Left lobe of liver (tissue), 2 donors: ENCODE results near the gene SMIM35. TPM values are rescaled to one million over a fixed set of nuclear protein-coding genes. Genes with fewer than 3 reads are reported as not detected.
"Not testable (repeated sequence)": the region's sequence is repeated elsewhere in the genome, so short reads cannot be mapped to it uniquely, and the experiment has no call there.

Experiments
- ATAC-seq: fragments of 200-7000 bp; cut with Tn5 transposase; one replicate; pipeline ENCODE4 v1.9.1; 2020; ENCODE audit warnings: mild to moderate bottlenecking, moderate library complexity
- DNase-seq: peaks from one replicate; pipeline ENCODE4 v3.0.0-alpha.2; 2020; ENCODE audit warnings: low spot score
- total RNA-seq: library from RNA; stranded (reverse); gene quantifications from one replicate; pipeline ENCODE4 v1.2.1, GENCODE V29; 2021
- donor health status: DM: no; HTN: no; CAD: no; lungs with moderate emphysema.
- donor health status: DM: no; HTN: yes; CAD: no.

Gene SMIM35
- total RNA-seq, 1 donor from 2014 or later = 0.08 TPM

- no peak for DNase-seq
Measured at GRCh38 chr11:118082880-118083552, 3.7 kb downstream of the SMIM35 start.

GRCh38 chr11:118081241-118081958 lies 5.4 kb downstream of the SMIM35 start:
- no peak for ATAC-seq
- no peak for DNase-seq

More at GRCh38 chr11:118082880-118083552, 3.7 kb downstream of the SMIM35 start:
- ATAC-seq = peak; percentile 37

DNA sequence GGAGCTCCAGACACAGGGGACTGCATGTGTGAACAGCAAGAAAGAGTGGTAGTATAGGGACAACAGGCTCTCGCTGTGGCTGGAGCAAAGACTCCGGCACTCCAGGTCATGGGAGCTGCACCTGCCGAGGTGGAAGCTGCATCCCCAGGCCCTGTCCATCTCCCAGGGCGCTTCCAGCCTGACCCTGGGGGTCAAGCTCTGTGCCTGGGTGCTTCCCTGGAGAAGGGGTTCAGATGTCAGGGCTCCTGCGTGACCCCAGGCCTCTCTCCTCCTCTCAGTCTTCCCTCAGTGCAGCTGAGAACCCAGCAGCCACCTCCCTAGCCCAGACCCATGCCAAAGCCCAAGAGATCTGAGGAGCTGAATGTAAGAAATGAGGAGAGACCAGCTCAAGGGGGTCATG lies 6.5 kb downstream of the SMIM35 start:
- ATAC-seq (no peak), DNase-seq (no peak)

DNA sequence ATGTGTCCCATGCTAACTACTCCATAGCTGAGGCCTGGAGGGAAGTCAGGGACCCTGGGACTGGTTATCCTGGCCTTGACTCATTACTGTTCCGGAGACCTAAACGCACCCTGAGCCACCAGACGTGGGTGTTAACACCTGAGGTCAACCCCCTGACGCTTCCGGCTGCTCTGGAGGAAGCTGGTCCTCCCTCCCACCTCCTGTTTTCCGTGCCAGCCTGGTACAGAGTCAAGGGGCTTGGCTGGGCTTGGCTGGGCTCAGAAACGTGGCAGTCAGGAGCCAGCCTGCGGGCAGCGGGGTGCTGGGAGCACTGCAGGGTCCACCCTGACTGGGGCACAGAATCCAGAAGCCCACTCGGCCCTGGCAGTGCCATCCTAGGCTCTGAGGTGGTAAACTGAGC lies 7.3 kb downstream of the SMIM35 start:
- DNase-seq (no peak), ATAC-seq (no peak)

GRCh38 chr11:118078911-118079411 lies 7.8 kb downstream of the SMIM35 start:
- ATAC-seq = no peak
- DNase-seq = no peak

- DNase-seq (no peak), ATAC-seq (no peak)
Measured at GRCh38 chr11:118076754-118077281, 9.9 kb downstream of the SMIM35 start, which contains the start of gene TMPRSS4. TSS of gene TMPRSS4 (plus strand) at chr11:118077078. CDS start at chr11:118077303, 225 bp downstream.

DNA sequence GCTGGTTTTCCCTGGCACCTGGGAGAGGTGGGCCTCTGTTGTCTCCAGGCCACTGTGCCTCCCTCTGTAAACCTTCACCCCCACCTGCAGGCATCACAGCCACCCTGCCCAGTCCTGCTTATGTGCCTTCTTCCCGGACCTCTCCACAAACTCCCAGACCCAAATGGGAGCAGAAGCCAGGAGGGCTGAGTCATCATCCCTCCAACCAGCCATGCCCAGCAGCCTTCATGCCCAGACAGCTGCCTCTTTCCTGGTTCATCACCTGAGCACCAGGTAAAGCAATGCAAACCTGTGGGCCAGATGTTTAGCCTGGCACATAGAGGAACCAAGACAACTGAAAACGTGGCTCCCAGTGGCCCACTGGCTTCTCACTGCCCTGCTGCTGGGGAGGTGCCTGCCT lies 12.0 kb downstream of the SMIM35 start:
- ATAC-seq (no peak), DNase-seq (no peak)

- no peak for DNase-seq
- ATAC-seq = no peak
Measured at GRCh38 chr11:118074091-118074685, 12.6 kb downstream of the SMIM35 start.

GRCh38 chr11:118073554-118073953 lies 13.2 kb downstream of the SMIM35 start:
- ATAC-seq = no peak
- no peak for DNase-seq

- no peak for DNase-seq
- ATAC-seq = no peak
Measured at GRCh38 chr11:118071416-118072030, 15.2 kb downstream of the SMIM35 start.

DNA sequence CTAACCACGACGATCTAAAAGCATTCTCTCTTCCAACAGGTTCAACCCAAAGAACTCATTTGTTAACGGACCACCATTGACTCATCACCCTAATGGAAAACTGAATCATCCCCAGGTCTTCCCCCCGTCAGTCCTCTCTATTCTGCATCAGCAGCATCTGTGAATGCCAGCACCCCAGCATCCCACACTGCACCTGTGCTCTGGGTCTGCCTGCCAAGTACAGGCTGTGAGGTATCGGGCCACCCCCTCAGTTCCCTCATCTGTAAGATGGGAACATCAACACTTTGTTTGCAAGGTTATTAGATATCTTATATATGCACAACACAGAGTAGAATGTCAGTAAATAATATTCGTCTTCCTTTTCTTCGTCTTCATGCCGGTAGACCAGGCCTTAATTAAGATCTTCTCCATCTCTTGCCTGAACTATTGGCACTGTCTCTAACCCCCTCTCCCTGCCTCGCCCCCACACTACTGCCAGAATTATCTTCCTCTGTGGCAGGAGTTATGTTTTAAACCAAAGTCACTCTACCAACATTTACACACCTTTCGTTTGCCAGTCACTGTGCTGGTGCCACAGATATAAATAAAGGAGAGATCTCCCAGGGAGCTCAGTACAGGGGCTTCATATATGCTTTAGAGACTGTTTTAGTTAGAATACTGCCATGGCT lies 17.7 kb downstream of the SMIM35 start:
- ATAC-seq (no peak), DNase-seq (no peak)

DNA sequence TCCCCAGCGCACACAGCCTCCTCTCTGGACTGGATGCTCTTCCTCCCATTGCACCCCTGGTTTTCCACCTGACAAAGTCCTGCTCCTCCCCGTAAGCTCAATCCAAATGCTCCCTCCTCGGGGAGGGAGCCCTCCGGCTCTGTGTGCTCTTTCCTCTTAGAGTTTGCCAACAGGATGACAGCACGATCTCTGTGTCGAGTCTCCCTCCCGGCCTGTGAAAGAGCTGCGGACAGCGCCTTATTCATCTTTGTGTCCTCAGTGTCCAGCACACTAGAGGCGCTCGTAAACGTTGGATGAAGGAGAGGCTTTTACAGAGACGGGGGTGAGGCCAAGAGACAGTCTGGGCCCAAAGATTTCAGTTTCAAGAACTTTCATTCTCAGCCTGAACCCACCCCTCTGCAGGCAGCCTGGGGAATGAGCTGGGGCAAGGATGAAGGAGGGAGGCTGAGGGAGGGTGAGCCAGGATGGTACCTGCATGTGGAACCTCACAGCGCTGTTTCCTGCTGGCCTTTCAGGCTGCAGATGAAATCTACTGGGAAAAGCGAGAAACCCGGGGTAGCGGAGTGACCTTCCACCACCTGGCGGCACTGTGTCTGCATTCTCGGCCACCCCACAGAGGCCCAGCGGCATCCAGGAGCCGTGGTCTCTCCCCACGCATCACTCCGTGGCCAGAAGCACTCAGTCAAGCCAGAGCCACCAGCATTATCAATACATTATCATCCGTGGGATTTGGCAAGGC lies 18.4 kb downstream of the SMIM35 start:
- no peak for ATAC-seq

GRCh38 chr11:118067006-118067405 lies 19.8 kb downstream of the SMIM35 start:
- no peak for DNase-seq
- ATAC-seq = no peak

More for the DNA sequence above, 18.4 kb downstream of the SMIM35 start:
- DNase-seq = no peak

- DNase-seq (no peak), ATAC-seq (no peak)
Measured at GRCh38 chr11:118065384-118065783, 21.4 kb downstream of the SMIM35 start.

GRCh38 chr11:118064956-118065355 lies 21.8 kb downstream of the SMIM35 start:
- ATAC-seq (no peak), DNase-seq (no peak)

GRCh38 chr11:118062631-118063030 lies 24.1 kb downstream of the SMIM35 start:
- ATAC-seq, DNase-seq: not testable (repeated sequence)

- not testable (repeated sequence) for DNase-seq, ATAC-seq
Measured at GRCh38 chr11:118062181-118062580, 24.6 kb downstream of the SMIM35 start.

DNA sequence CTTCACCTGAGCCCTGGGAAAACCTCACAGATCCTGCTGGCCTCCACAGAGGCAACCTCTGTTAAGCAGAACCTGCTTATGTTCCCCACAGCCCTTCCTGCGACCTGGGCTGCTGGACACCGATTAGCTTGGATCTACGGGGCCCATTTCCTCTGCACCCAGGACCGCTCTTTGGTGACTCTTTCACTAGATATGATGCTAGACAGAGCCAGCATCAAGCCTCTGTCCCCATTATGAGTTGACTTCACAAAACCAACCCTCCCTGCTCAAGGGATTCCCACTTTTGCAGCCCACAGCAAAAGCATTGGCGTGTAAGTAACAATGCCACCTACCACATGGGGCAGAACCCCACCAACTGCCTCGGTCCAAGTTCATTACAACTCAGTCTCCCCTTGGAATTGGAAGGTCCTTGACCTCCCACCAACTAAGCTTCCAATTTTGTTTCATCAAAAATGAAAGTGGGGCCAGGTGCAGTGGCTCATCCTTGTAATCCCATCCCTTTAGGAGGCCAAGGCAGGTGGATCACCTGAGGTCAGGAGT lies 25.1 kb downstream of the SMIM35 start:
- ATAC-seq (no peak), DNase-seq (no peak)

- DNase-seq (no peak), ATAC-seq (peak; percentile 32)
Measured at GRCh38 chr11:118060869-118061268, 25.9 kb downstream of the SMIM35 start.
